IMR-90 (cell line): ENCODE data around the gene NRG4. TPM values are rescaled to one million over a fixed set of nuclear protein-coding genes. Genes with fewer than 3 reads are reported as not detected.

Experiments
- ATAC-seq: fragments of 200-7000 bp; cut with Tn5 transposase; 2 replicates; pipeline ENCODE4 v1.9.1; 2020; ENCODE audit warnings: low read depth, mild to moderate bottlenecking, moderate library complexity
- BruUV-seq: library from RNA; stranded (reverse); fragments of 400-500 nt; replicated peaks from 2 replicates; lab custom pipeline; 2021; lab: Mats Ljungman, UMichigan
- CTCF ChIA-PET: fragments of 300-600 bp; formaldehyde crosslinking; extraction: SDS; loops from one replicate; lab custom pipeline; 2021; ENCODE audit warnings: antibody characterized with exemption; lab: Yijun Ruan, JAX
- POLR2A ChIA-PET: fragments of 300-600 bp; sonication (Branson Sonifier 250); formaldehyde crosslinking; loops from one replicate; lab custom pipeline; 2022; ENCODE audit warnings: antibody characterized with exemption; ENCODE audit not compliant: unreplicated experiment; lab: Charles Lee
- DNase-seq: peaks from one replicate; pipeline ENCODE4 v3.0.0; 2013
- H2AFZ ChIP-seq: replicated peaks from 2 replicates; pipeline ENCODE3; 2013; ENCODE audit warnings: low read length, mild to moderate bottlenecking; ENCODE audit not compliant: poor library complexity
- H2AK5ac ChIP-seq: 2 replicates; pipeline ENCODE4 v1.6.1; 2013; ENCODE audit warnings: low read depth, low read length, inconsistent platforms
- H2AK9ac ChIP-seq: replicated peaks from 2 replicates; pipeline ENCODE3; 2013; ENCODE audit warnings: mild to moderate bottlenecking, low read depth, low read length, moderate library complexity; ENCODE audit not compliant: poor library complexity
- H2BK120ac ChIP-seq: 2 replicates; pipeline ENCODE4 v1.6.1; 2013; ENCODE audit warnings: low read depth, low read length, inconsistent platforms
- H2BK15ac ChIP-seq: 3 replicates; pipeline ENCODE4 v1.6.1; 2013; ENCODE audit warnings: low read depth, low read length, inconsistent platforms
- H2BK20ac ChIP-seq: 2 replicates; pipeline ENCODE4 v1.6.1; 2013; ENCODE audit warnings: low read depth, mild to moderate bottlenecking, inconsistent platforms, low read length, moderate library complexity
- H2BK5ac ChIP-seq: 2 replicates; pipeline ENCODE4 v1.6.1; 2013; ENCODE audit warnings: mild to moderate bottlenecking, low read depth, low read length, inconsistent platforms; ENCODE audit not compliant: poor library complexity, severe bottlenecking
- H3K14ac ChIP-seq: replicated peaks from 2 replicates; pipeline ENCODE4 v1.6.1; 2013; ENCODE audit warnings: low read depth, low read length, inconsistent platforms
- H3K18ac ChIP-seq: 2 replicates; pipeline ENCODE4 v1.6.1; 2013; ENCODE audit warnings: low read depth, low read length, control low read depth
- H3K23ac ChIP-seq: 2 replicates; pipeline ENCODE4 v1.6.1; 2013; ENCODE audit warnings: low read depth, low read length, inconsistent platforms
- H3K27ac ChIP-seq: 2 replicates; pipeline ENCODE4 v1.5.1; 2013; ENCODE audit warnings: mild to moderate bottlenecking, control low read depth, low read length; ENCODE audit not compliant: insufficient read depth
- H3K27me3 ChIP-seq: 2 replicates; pipeline ENCODE4 v1.6.1; 2013; ENCODE audit warnings: low read length; ENCODE audit not compliant: control insufficient read depth, insufficient read depth
- H3K36me3 ChIP-seq: 2 replicates; pipeline ENCODE4 v1.6.1; 2013; ENCODE audit warnings: low read length, mixed read lengths; ENCODE audit not compliant: control insufficient read depth, insufficient read depth
- H3K4ac ChIP-seq: 2 replicates; pipeline ENCODE4 v1.6.1; 2013; ENCODE audit warnings: low read depth, low read length, inconsistent platforms
- H3K4me1 ChIP-seq: 2 replicates; pipeline ENCODE4 v1.6.1; 2013; ENCODE audit warnings: low read length, mixed read lengths; ENCODE audit not compliant: control insufficient read depth, insufficient read depth
- H3K4me2 ChIP-seq: 2 replicates; pipeline ENCODE4 v1.6.1; 2013; ENCODE audit warnings: low read depth, mild to moderate bottlenecking, control low read depth, low read length, moderate library complexity
- H3K4me3 ChIP-seq: 2 replicates; pipeline ENCODE4 v1.5.1; 2013; ENCODE audit warnings: low read depth, mild to moderate bottlenecking, control low read depth, low read length, moderate library complexity; ENCODE audit not compliant: insufficient read depth
- H3K56ac ChIP-seq: 2 replicates; pipeline ENCODE4 v1.6.1; 2013; ENCODE audit warnings: low read length, inconsistent platforms; ENCODE audit not compliant: insufficient read depth; ENCODE audit errors: extremely low read depth
- H3K79me1 ChIP-seq, 2 experiments: 2 replicates each; pipeline ENCODE4 v1.6.1; 2013; ENCODE audit warnings: low read length in 2 of 2, inconsistent platforms in 1 of 2, low read depth in 1 of 2
- H3K9ac ChIP-seq: 2 replicates; pipeline ENCODE4 v1.6.1; 2013; ENCODE audit warnings: low read depth, low read length, control low read depth
- H3K9me1 ChIP-seq: 2 replicates; pipeline ENCODE4 v1.6.1; 2013; ENCODE audit warnings: low read length, inconsistent platforms; ENCODE audit not compliant: insufficient read depth
- H3K9me3 ChIP-seq: 2 replicates; pipeline ENCODE4 v1.6.1; 2013; ENCODE audit warnings: low read length; ENCODE audit not compliant: control insufficient read depth, insufficient read depth
- H4K20me1 ChIP-seq: 2 replicates; pipeline ENCODE4 v1.6.1; 2013; ENCODE audit warnings: low read length, inconsistent platforms; ENCODE audit not compliant: insufficient read depth
- H4K5ac ChIP-seq: 2 replicates; pipeline ENCODE4 v1.6.1; 2013; ENCODE audit warnings: mild to moderate bottlenecking, low read depth, low read length, control low read depth
- H4K8ac ChIP-seq, 2 experiments: 2 replicates each; pipeline ENCODE4 v1.6.1; 2013; ENCODE audit warnings: low read depth in 2 of 2, low read length in 2 of 2, control low read depth in 1 of 2, inconsistent platforms in 1 of 2
- H4K91ac ChIP-seq: 2 replicates; pipeline ENCODE4 v1.6.1; 2013; ENCODE audit warnings: low read depth, low read length, inconsistent platforms; ENCODE audit not compliant: insufficient read depth
- ELK1 ChIP-seq: fragments of 150-350 bp; IDR thresholded peaks from 2 replicates; pipeline ENCODE4 v1.6.1; 2016; ENCODE audit warnings: low read depth, mild to moderate bottlenecking, low read length, moderate library complexity, borderline replicate concordance
- POLR2A ChIP-seq: IDR thresholded peaks from 2 replicates; pipeline ENCODE4 v1.6.1; 2012; ENCODE audit warnings: mild to moderate bottlenecking, low read depth, low read length
- SMC3 ChIP-seq: fragments of 150-350 bp; IDR thresholded peaks from 2 replicates; pipeline ENCODE4 v1.6.1; 2016; ENCODE audit warnings: low read depth, mild to moderate bottlenecking, antibody characterized with exemption, low read length, moderate library complexity
- dilution Hi-C: fragments of 300-500 bp; cut with HindIII; formaldehyde crosslinking; loops from one replicate; pipeline ENCODE4 v1.14.3; 2018; ENCODE audit warnings: low sequenced_read_pairs; ENCODE audit not compliant: unreplicated experiment
- in situ Hi-C: fragments of 300-500 bp; cut with MboI; formaldehyde crosslinking; loops from 3 replicates; pipeline ENCODE4 v1.14.3; 2019; ENCODE audit warnings: low sequenced_read_pairs, inconsistent platforms, mixed read lengths
- intact Hi-C: fragments of 100-400 bp; cut with micrococcal nuclease; formaldehyde crosslinking; loops from 2 replicates; pipeline ENCODE4 v1.10.0; 2022
- polyA plus RNA-seq, 3 experiments: library from polyadenylated mRNA; depleted of rRNA; stranded (reverse); fragments of >200 nt; gene quantifications; 2 replicates each; pipeline ENCODE4 v1.2.3, GENCODE V29; 2012; ENCODE audit warnings: low replicate concordance in 1 of 3
- total RNA-seq: library from RNA; depleted of rRNA; stranded (reverse); fragments of >200 nt; gene quantifications from 2 replicates; pipeline ENCODE4 v1.2.3, GENCODE V29; 2012

NRG4 gene
- total and polyA plus RNA-seq, 2 of the 4 experiments (the other 2 are of a cell fraction) = not detected

- Histone ChIP-seq H4K8ac (no peak overlapping the region), H3K27me3 (peaks cover 7% of the 10 kb centered on the region), H2AK5ac (no peak overlapping the region), H3K4ac (no peak overlapping the region), H2AFZ (no peak overlapping the region), H2BK5ac (no peak overlapping the region), H3K56ac (no peak overlapping the region), H3K79me1 (no peaks in the 10 kb centered on the region), H2AK9ac (no peak overlapping the region), H4K5ac (no peak overlapping the region), H3K9ac (no peak overlapping the region), H3K14ac (no peak overlapping the region), H2BK20ac (no peak overlapping the region), H3K23ac (no peak overlapping the region), H3K18ac (no peak overlapping the region), H4K91ac (no peak overlapping the region), H3K4me3 (no peak overlapping the region), H2BK15ac (no peak overlapping the region), H3K9me1 (no peaks in the 10 kb centered on the region), H3K9me3 (no peaks in the 10 kb centered on the region; the same call in 1 of the 2 replicates), H3K4me1 (no peaks in the 10 kb centered on the region), H2BK120ac (no peak overlapping the region), H3K27ac (no peak overlapping the region), H3K36me3 (no peaks in the 10 kb centered on the region), H3K4me2 (no peak overlapping the region), H4K20me1 (no peaks in the 10 kb centered on the region)
- ChIA-PET POLR2A (no interaction called here), CTCF (no interaction called here)
- TF ChIP-seq ELK1 (no peak), SMC3 (no peak), POLR2A (no peak)
- intact Hi-C loops = no loop called here
- dilution Hi-C loops = no loop called here
- DNase-seq (no peak), ATAC-seq (no peak)
- in situ Hi-C loops = no loop called here
- BruUV-seq = no TSS peak
Measured at GRCh38 chr15:76003364-76003763, 8.9 kb downstream of the NRG4 start.
